Prostate gland (tissue), 2 donors: ENCODE data around the gene DYNLT2B. TPM values are rescaled to one million over a fixed set of nuclear protein-coding genes. Genes with fewer than 3 reads are reported as not detected.
"Not testable (repeated sequence)": the region's sequence is repeated elsewhere in the genome, so short reads cannot be mapped to it uniquely, and the experiment has no call there.

Source experiments
- DNase-seq: peaks from one replicate; pipeline ENCODE4 v3.0.0-alpha.2; 2019; ENCODE audit warnings: low spot score
- H3K27ac ChIP-seq, 2 donors: fragments of 200-600 bp; sonication (generic); 2 replicates each; pipeline ENCODE4 v1.5.1; 2017 to 2019
- H3K27me3 ChIP-seq: fragments of 200-600 bp; sonication (generic); replicated peaks from 2 replicates; pipeline ENCODE4 v1.5.1; 2019; ENCODE audit not compliant: insufficient read depth
- H3K36me3 ChIP-seq, 2 donors: fragments of 200-600 bp; sonication (generic); 1 replicate in 1 of 2; 2 replicates in 1 of 2; pipeline versions ENCODE4 v1.5.1 to v1.8.1; 2017 to 2019
- H3K4me1 ChIP-seq: fragments of 200-600 bp; sonication (generic); replicated peaks from 2 replicates; pipeline ENCODE4 v1.5.1; 2019
- H3K4me3 ChIP-seq, 2 donors: fragments of 200-600 bp; sonication (generic); 2 replicates each; pipeline ENCODE4 v1.5.1; 2017 to 2019
- H3K9me3 ChIP-seq: fragments of 200-600 bp; sonication (generic); 2 replicates; pipeline ENCODE4 v1.5.1; 2017
- CTCF ChIP-seq, 4 experiments: fragments of 200-600 bp in 2 of 4; fragments of 450-650 bp in 2 of 4; sonication (generic) in 2 of 4; IDR thresholded peaks; 1 replicate in 3 of 4; 2 replicates in 1 of 4; pipeline ENCODE4 v1.5.1; 2016 to 2019; ENCODE audit warnings: antibody characterized with exemption in 4 of 4, mild to moderate bottlenecking in 2 of 4, moderate library complexity in 2 of 4
- POLR2A ChIP-seq: fragments of 450-650 bp; IDR thresholded peaks from one replicate; pipeline ENCODE4 v1.6.1; 2016; ENCODE audit warnings: antibody characterized with exemption, mild to moderate bottlenecking
- POLR2AphosphoS5 ChIP-seq: sonication (generic); formaldehyde crosslinking; IDR thresholded peaks from one replicate; pipeline ENCODE4 v1.6.1; 2017; ENCODE audit warnings: antibody characterized with exemption
- WGBS: methylation state at CpG from one replicate; pipeline ENCODE4 v1.1.5; 2018; 5-methylcytosine and 5-hydroxymethylcytosine counted together
- intact Hi-C: fragments of 100-400 bp; cut with DNase I; formaldehyde crosslinking; loops from one replicate; pipeline ENCODE4 v1.14.2; 2022
- total RNA-seq, 2 donors: library from RNA; depleted of rRNA; stranded (reverse); fragments of >200 nt; gene quantifications; one replicate each; pipeline ENCODE4 v1.1.0, GENCODE V29; 2016

Gene DYNLT2B
- total RNA-seq, 2 donors from 2014 or later: 6.5 to 15.3 TPM

GRCh38 chr3:196314597-196314996 is 3.4 kb downstream of the DYNLT2B start:
- no peaks in the 10 kb centered on the region for H3K27me3 ChIP-seq
- no peak for DNase-seq
- no peak overlapping the region for H3K4me3 ChIP-seq
- TF ChIP-seq POLR2AphosphoS5: no peak
- no peaks in the 10 kb centered on the region for H3K9me3 ChIP-seq
- no peaks in the 10 kb centered on the region for H3K36me3 ChIP-seq
- WGBS: 86% methylated on average over 3 of the region's 3 CpGs
- H3K4me1 ChIP-seq: no peaks in the 10 kb centered on the region
- H3K27ac ChIP-seq: no peak overlapping the region
- intact Hi-C loops: no loop called here

GRCh38 chr3:196314086-196314485 is 4.0 kb downstream of the DYNLT2B start:
- H3K4me1 ChIP-seq, DNase-seq, H3K9me3 ChIP-seq, H3K27ac ChIP-seq, H3K4me3 ChIP-seq, H3K27me3 ChIP-seq, H3K36me3 ChIP-seq, intact Hi-C loops: not testable (repeated sequence)
- WGBS: 87% methylated on average over 7 of the region's 7 CpGs

- DNase-seq, H3K9me3 ChIP-seq, H3K36me3 ChIP-seq, H3K4me1 ChIP-seq, H3K4me3 ChIP-seq, H3K27ac ChIP-seq, intact Hi-C loops, H3K27me3 ChIP-seq: not testable (repeated sequence)
- WGBS: 89% methylated on average over 7 of the region's 8 CpGs
These were observed 15.1 kb downstream of the DYNLT2B start for GRCh38 chr3:196302960-196303359.

- H3K36me3 ChIP-seq, intact Hi-C loops, H3K4me3 ChIP-seq, DNase-seq, H3K4me1 ChIP-seq, H3K9me3 ChIP-seq, H3K27ac ChIP-seq, H3K27me3 ChIP-seq: not testable (repeated sequence)
- 84% methylated on average over 8 of the region's 10 CpGs for WGBS
These were observed 15.5 kb downstream of the DYNLT2B start for GRCh38 chr3:196302551-196302950.

GRCh38 chr3:196298521-196298920 is 19.5 kb downstream of the DYNLT2B start:
- no peak for TF ChIP-seq CTCF (IDR thresholded peaks at IDR 0.05)
- TF ChIP-seq POLR2A: no peak
- TF ChIP-seq POLR2AphosphoS5: no peak
- H3K27ac ChIP-seq: no peak overlapping the region
- intact Hi-C loops: no loop called here
- H3K9me3 ChIP-seq: no peaks in the 10 kb centered on the region
- WGBS: 47% methylated on average over 2 of the region's 2 CpGs
- H3K4me1 ChIP-seq: no peaks in the 10 kb centered on the region
- no peaks in the 10 kb centered on the region for H3K27me3 ChIP-seq
- no peak overlapping the region for H3K4me3 ChIP-seq
- no peak for DNase-seq
- H3K36me3 ChIP-seq: no peaks in the 10 kb centered on the region

GRCh38 chr3:196292286-196292923 is 25.6 kb downstream of the DYNLT2B start:
- no peak for TF ChIP-seq POLR2A
- TF ChIP-seq CTCF (IDR thresholded peaks at IDR 0.05): no peak
- TF ChIP-seq POLR2AphosphoS5: no peak
- Histone ChIP-seq H3K4me3 (no peak overlapping the region), H3K27ac (no peak overlapping the region), H3K4me1 (no peaks in the 10 kb centered on the region), H3K27me3 (no peaks in the 10 kb centered on the region), H3K36me3 (no peaks in the 10 kb centered on the region), H3K9me3 (no peaks in the 10 kb centered on the region)
- intact Hi-C loops: no loop called here
- 90% methylated on average over 5 of the region's 5 CpGs for WGBS
- DNase-seq: no peak

GRCh38 chr3:196288141-196288460 is 29.9 kb downstream of the DYNLT2B start:
- no peak for TF ChIP-seq POLR2A
- no peak for TF ChIP-seq CTCF (IDR thresholded peaks at IDR 0.05)
- no peak for TF ChIP-seq POLR2AphosphoS5
- H3K36me3 ChIP-seq: no peaks in the 10 kb centered on the region
- H3K27me3 ChIP-seq: no peaks in the 10 kb centered on the region
- intact Hi-C loops: no loop called here
- no peaks in the 10 kb centered on the region for H3K4me1 ChIP-seq
- peak overlapping the region; percentile 80 to 83 for H3K27ac ChIP-seq
- no peaks in the 10 kb centered on the region for H3K9me3 ChIP-seq
- peak overlapping the region; percentile 74 to 89 for H3K4me3 ChIP-seq
- no peak for DNase-seq
- WGBS: under 1% methylated on average over 9 of the region's 17 CpGs
